Measurements from ENCODE around the gene CR1.

The CR1 gene

DNA sequence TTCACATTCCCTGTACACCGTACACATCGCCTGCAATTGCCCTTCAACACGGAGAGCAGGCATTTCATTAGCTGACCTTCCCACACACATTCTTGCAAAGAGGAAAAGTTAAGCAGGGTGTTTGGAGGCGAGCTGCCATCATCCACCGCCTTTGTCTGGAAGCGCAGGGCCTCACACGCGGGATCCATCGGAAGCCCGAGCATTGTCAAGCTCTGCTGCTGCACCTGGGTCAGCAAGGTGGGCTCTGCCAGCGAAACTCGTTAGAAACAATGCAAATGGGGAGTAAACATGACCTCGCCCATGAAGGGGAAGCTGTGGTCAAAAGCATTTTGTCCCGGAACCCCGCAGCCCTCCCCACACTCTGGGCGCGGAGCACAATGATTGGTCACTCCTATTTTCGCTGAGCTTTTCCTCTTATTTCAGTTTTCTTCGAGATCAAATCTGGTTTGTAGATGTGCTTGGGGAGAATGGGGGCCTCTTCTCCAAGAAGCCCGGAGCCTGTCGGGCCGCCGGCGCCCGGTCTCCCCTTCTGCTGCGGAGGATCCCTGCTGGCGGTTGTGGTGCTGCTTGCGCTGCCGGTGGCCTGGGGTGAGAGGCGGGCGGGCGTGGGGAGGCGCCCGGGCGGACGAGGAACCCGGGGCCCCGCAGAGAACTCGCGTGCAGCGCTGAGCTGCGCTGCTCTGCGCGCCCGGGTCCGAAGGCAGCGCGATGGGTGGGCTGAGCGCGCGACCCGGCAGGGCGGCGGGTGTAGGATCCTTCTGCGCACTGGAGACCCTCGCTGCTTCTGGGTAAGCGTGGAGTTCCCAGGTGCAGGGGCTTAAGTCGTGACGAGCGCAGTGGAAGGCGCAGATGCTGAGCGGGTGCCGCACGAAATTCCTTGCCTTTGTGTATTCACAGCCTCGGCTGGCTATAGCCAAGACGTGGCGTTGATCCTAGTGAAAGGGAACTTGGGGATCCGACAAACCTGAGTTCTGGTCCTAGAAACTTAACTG lies at the start of gene CR1:
Gene CR1 (plus strand): TSS at position 357 of the 992 bp plus-strand sequence. CDS start 111 bp downstream, at position 468.
- H3K4me3 ChIP-seq (ENCODE audit: low read depth, low read length), result peak within 1 kb of the TSS; percentile 60
- TF ChIP-seq, protein P1, sequence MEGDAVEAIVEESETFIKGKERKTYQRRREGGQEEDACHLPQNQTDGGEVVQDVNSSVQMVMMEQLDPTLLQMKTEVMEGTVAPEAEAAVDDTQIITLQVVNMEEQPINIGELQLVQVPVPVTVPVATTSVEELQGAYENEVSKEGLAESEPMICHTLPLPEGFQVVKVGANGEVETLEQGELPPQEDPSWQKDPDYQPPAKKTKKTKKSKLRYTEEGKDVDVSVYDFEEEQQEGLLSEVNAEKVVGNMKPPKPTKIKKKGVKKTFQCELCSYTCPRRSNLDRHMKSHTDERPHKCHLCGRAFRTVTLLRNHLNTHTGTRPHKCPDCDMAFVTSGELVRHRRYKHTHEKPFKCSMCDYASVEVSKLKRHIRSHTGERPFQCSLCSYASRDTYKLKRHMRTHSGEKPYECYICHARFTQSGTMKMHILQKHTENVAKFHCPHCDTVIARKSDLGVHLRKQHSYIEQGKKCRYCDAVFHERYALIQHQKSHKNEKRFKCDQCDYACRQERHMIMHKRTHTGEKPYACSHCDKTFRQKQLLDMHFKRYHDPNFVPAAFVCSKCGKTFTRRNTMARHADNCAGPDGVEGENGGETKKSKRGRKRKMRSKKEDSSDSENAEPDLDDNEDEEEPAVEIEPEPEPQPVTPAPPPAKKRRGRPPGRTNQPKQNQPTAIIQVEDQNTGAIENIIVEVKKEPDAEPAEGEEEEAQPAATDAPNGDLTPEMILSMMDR (IDR thresholded peaks at IDR 0.05; ENCODE audit: insufficient read depth, low read depth, low read length, missing control alignments), result no peak
- DNase-seq (ENCODE audit: low read depth), result peak; percentile 59

- TF ChIP-seq, protein P1 (IDR thresholded peaks at IDR 0.05; ENCODE audit: insufficient read depth, low read depth, low read length, missing control alignments), result no peak
- no peak for DNase-seq (ENCODE audit: low read depth)
- peak overlapping the region; percentile 76 for H3K4me3 ChIP-seq (ENCODE audit: low read depth, low read length)
Measured at GRCh38 chr1:207453710-207454045, 42.3 kb upstream of the CR1 start.

DNA sequence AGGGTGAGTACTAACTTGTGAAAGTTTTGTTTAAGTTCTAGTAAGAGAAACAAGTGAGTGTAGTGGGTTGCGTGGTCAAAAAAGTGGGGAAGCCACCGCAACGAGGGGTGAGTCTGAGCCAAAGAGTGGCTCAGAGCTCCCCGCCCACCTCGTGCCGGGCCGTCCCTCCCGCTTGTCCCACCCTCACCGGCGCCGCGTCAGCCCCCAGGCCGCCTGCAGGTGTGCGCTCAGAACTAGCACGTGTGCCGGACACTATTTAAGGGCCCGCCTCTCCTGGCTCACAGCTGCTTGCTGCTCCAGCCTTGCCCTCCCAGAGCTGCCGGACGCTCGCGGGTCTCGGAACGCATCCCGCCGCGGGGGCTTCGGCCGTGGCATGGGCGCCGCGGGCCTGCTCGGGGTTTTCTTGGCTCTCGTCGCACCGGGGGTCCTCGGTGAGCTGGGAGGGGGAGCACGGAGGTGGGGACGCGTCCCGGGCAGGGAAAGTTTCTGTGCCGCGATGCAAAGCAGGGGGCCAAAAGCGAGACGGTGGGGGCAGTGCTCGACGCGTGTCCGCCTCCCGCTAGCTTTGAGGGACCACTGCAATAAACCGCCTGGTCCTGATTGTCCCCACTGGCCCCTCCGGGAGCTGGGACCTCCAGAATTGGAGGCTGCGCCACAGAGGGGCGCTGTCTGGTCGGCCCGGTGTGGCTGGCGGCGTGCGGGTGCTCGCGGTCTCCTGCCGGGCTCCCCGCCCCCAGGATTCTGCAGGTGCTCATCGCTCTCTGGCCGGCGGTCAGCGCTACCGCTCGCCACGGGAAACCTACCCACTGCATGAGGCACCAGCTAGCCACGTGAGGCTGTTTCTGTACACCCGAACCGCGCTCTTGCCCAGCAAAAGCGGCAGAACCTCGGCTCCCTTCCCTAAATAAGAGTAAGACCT lies 41.7 kb upstream of the CR1 start, which contains the start of gene CR2:
Gene CR2 (plus strand): TSS at position 283 of the 919 bp plus-strand sequence. CDS start 91 bp downstream, at position 374.
- TF ChIP-seq, protein P1 (IDR thresholded peaks at IDR 0.05; ENCODE audit: insufficient read depth, low read depth, low read length, missing control alignments), result peak; percentile 55
- H3K4me3 ChIP-seq (ENCODE audit: low read depth, low read length), result peak within 1 kb of the TSS; percentile 76
- peak; percentile 89 for DNase-seq (ENCODE audit: low read depth)

GRCh38 chr1:207455183-207455754 lies 40.7 kb upstream of the CR1 start:
- H3K4me3 ChIP-seq (ENCODE audit: low read depth, low read length), result peak overlapping the region; percentile 76
- peak; percentile 62 for DNase-seq (ENCODE audit: low read depth)

DNA sequence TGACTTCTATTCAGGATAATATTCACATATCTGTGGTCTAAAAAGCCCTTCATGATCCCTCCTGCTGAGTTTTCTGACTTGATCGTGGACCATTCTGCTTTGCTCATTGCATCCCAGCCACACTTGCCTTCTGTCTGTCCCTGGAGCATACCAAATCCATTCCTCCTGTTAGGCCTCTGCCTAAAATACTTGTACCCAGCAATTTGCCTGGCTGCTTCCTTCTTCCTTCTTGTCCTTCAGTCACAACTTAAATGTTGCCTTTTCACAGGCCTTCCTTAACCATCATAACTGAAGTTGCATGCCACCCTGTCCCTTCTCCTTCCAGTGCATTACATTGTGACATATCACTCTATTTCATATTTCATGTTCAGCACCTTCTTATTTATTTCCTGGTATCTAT lies 37.5 kb upstream of the CR1 start:
- TF ChIP-seq, protein P1 (IDR thresholded peaks at IDR 0.05; ENCODE audit: insufficient read depth, low read depth, low read length, missing control alignments), result no peak
- no peak for DNase-seq (ENCODE audit: low read depth)
- H3K4me3 ChIP-seq (ENCODE audit: low read depth, low read length), result no peak overlapping the region

More at GRCh38 chr1:207455183-207455754, 40.7 kb upstream of the CR1 start:
- TF ChIP-seq, protein P1 (IDR thresholded peaks at IDR 0.05; ENCODE audit: insufficient read depth, low read depth, low read length, missing control alignments), result no peak

- peak; percentile 59 for DNase-seq (ENCODE audit: low read depth)
- TF ChIP-seq, protein P1 (IDR thresholded peaks at IDR 0.05; ENCODE audit: insufficient read depth, low read depth, low read length, missing control alignments), result no peak
Measured at GRCh38 chr1:207459008-207459407, 36.9 kb upstream of the CR1 start.

More at GRCh38 chr1:207459008-207459407, 36.9 kb upstream of the CR1 start:
- H3K4me3 ChIP-seq (ENCODE audit: low read depth, low read length), result no peak overlapping the region
